Sigmoid colon (tissue), 7 donors: ENCODE data around the gene KLHL1. TPM values are rescaled to one million over a fixed set of nuclear protein-coding genes. Genes with fewer than 3 reads are reported as not detected.

ENCODE experiments used
- DNase-seq: peaks from one replicate; pipeline ENCODE4 v3.0.0-alpha.2; 2019
- H3K27ac ChIP-seq, 4 donors: fragments of 200-600 bp; sonication (generic); one replicate each; pipeline ENCODE4 v1.5.1; 2016 to 2019; ENCODE audit warnings: mild to moderate bottlenecking in 1 of 4
- H3K27me3 ChIP-seq, 3 donors: fragments of 200-600 bp; sonication (generic); one replicate each; pipeline ENCODE4 v1.5.1; 2019; ENCODE audit warnings: mild to moderate bottlenecking in 1 of 3
- H3K36me3 ChIP-seq, 4 donors: fragments of 200-600 bp; sonication (generic); one replicate each; pipeline ENCODE4 v1.5.1; 2016 to 2019
- H3K4me1 ChIP-seq, 4 donors: fragments of 200-600 bp; sonication (generic); one replicate each; pipeline ENCODE4 v1.5.1; 2017 to 2019
- H3K4me3 ChIP-seq, 4 donors: fragments of 200-600 bp; sonication (generic); one replicate each; pipeline ENCODE4 v1.5.1; 2017 to 2019; ENCODE audit warnings: mild to moderate bottlenecking in 2 of 4, moderate library complexity in 1 of 4
- H3K9me3 ChIP-seq, 4 donors: fragments of 200-600 bp in 3 of 4; sonication (generic) in 3 of 4; one replicate each; pipeline versions ENCODE4 v1.5.1 to v1.6.1; 2013 to 2019
- EP300 ChIP-seq, 4 donors: sonication (generic); formaldehyde crosslinking; IDR thresholded peaks; one replicate each; pipeline ENCODE4 v1.6.1; 2017; ENCODE audit warnings: antibody characterized with exemption in 4 of 4
- POLR2A ChIP-seq, 2 donors: fragments of 450-650 bp; IDR thresholded peaks; one replicate each; pipeline ENCODE4 v1.6.1; 2016; ENCODE audit warnings: antibody characterized with exemption in 2 of 2, mild to moderate bottlenecking in 2 of 2, moderate library complexity in 2 of 2
- POLR2AphosphoS5 ChIP-seq, 4 donors: sonication (generic); formaldehyde crosslinking; IDR thresholded peaks; one replicate each; pipeline ENCODE4 v1.6.1; 2017; ENCODE audit warnings: antibody characterized with exemption in 4 of 4
- WGBS, 2 donors: extraction: QIAGEN DNeasy Blood & Tissue Kit; methylation state at CpG; one replicate each; pipeline ENCODE4 v1.1.7; 2013; 5-methylcytosine and 5-hydroxymethylcytosine counted together
- intact Hi-C: fragments of 100-400 bp; cut with DNase I; formaldehyde crosslinking; loops from one replicate; pipeline ENCODE4 v1.15.1; 2023
- polyA plus RNA-seq, 3 donors: library from polyadenylated mRNA; stranded (reverse); fragments of 200-250 nt; gene quantifications; one replicate each; pipeline ENCODE4 v1.2.3, GENCODE V29; 2013
- total RNA-seq, 4 donors: library from RNA; depleted of rRNA; stranded (reverse); fragments of >200 nt; gene quantifications; one replicate each; pipeline ENCODE4 v1.1.0, GENCODE V29; 2016
- TF ChIP-seq, protein P1 (sequence below), 4 experiments: fragments of 450-650 bp in 3 of 4; fragments of 200-600 bp in 1 of 4; IDR thresholded peaks; one replicate each; pipeline ENCODE4 v1.5.1; 2016 to 2019; ENCODE audit warnings: antibody characterized with exemption in 4 of 4, mild to moderate bottlenecking in 3 of 4, moderate library complexity in 2 of 4
- donor health status: healthy with polysubstance abuse.
- donor health status: Bipolar disorder and iron deficiency.
- donor health status: healthy.

KLHL1 gene
- total and polyA plus RNA-seq, 7 donors = 0.10 to 0.36 (median 0.27) TPM; not detected in 4

- WGBS, 2 donors = 23 to 34% methylated on average over 2 of the region's 2 CpGs
- Histone ChIP-seq H3K36me3 (no peaks in the 10 kb centered on the region), H3K27ac (no peak overlapping the region), H3K4me3 (no peak overlapping the region), H3K4me1 (no peaks in the 10 kb centered on the region), H3K27me3 (no peaks in the 10 kb centered on the region), H3K9me3 (no peaks in the 10 kb centered on the region)
- intact Hi-C loops = no loop called here
- no peak for TF ChIP-seq EP300 (IDR thresholded peaks at IDR 0.05)
- TF ChIP-seq POLR2A (IDR thresholded peaks at IDR 0.05) = no peak
- no peak for TF ChIP-seq POLR2AphosphoS5 (IDR thresholded peaks at IDR 0.05)
- TF ChIP-seq, protein P1, sequence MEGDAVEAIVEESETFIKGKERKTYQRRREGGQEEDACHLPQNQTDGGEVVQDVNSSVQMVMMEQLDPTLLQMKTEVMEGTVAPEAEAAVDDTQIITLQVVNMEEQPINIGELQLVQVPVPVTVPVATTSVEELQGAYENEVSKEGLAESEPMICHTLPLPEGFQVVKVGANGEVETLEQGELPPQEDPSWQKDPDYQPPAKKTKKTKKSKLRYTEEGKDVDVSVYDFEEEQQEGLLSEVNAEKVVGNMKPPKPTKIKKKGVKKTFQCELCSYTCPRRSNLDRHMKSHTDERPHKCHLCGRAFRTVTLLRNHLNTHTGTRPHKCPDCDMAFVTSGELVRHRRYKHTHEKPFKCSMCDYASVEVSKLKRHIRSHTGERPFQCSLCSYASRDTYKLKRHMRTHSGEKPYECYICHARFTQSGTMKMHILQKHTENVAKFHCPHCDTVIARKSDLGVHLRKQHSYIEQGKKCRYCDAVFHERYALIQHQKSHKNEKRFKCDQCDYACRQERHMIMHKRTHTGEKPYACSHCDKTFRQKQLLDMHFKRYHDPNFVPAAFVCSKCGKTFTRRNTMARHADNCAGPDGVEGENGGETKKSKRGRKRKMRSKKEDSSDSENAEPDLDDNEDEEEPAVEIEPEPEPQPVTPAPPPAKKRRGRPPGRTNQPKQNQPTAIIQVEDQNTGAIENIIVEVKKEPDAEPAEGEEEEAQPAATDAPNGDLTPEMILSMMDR (IDR thresholded peaks at IDR 0.05) = no peak
- no peak for DNase-seq
Measured at GRCh38 chr13:69999875-70000274, 108.4 kb downstream of the KLHL1 start.

DNA sequence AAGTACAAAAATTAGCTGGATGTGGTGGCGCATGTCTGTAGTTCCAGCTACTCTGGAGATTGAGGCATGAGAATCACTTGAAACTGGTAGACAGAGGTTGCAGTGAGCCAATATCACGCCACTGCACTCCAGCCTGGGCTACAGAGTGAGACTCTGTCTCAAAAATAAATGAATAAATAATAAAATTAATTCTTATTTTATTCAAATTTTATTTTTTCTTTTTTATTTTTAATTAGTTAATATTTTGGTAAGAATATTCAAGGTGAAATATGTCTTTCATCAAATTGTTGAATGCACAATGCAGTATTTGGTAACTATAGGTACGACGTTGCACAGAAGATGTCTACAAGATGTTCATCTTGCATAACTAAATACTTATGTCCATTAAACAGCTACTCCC, 111.2 kb downstream of the KLHL1 start:
- WGBS, 2 donors = 91 to 94% methylated on average over 4 of the region's 4 CpGs
- intact Hi-C loops = no loop called here

GRCh38 chr13:69980799-69981198, 127.5 kb downstream of the KLHL1 start:
- intact Hi-C loops = no loop called here
- Histone ChIP-seq H3K4me1 (no peaks in the 10 kb centered on the region), H3K36me3 (no peaks in the 10 kb centered on the region), H3K27me3 (no peaks in the 10 kb centered on the region), H3K9me3 (no peaks in the 10 kb centered on the region), H3K27ac (no peak overlapping the region), H3K4me3 (no peak overlapping the region)
- no peak for TF ChIP-seq EP300 (IDR thresholded peaks at IDR 0.05)
- TF ChIP-seq POLR2A (IDR thresholded peaks at IDR 0.05) = no peak
- no peak for TF ChIP-seq POLR2AphosphoS5 (IDR thresholded peaks at IDR 0.05)
- TF ChIP-seq, protein P1 (IDR thresholded peaks at IDR 0.05) = no peak
- DNase-seq = no peak

More for the DNA sequence above, 111.2 kb downstream of the KLHL1 start:
- Histone ChIP-seq H3K27me3 (no peaks in the 10 kb centered on the region), H3K4me3 (no peak overlapping the region), H3K36me3 (no peaks in the 10 kb centered on the region), H3K27ac (no peak overlapping the region), H3K9me3 (no peaks in the 10 kb centered on the region), H3K4me1 (no peaks in the 10 kb centered on the region)
- TF ChIP-seq POLR2A (IDR thresholded peaks at IDR 0.05) (no peak), POLR2AphosphoS5 (IDR thresholded peaks at IDR 0.05) (no peak), EP300 (IDR thresholded peaks at IDR 0.05) (no peak)
- TF ChIP-seq, protein P1 (IDR thresholded peaks at IDR 0.05) = no peak
- DNase-seq = no peak

GRCh38 chr13:69975496-69975895, 132.8 kb downstream of the KLHL1 start:
- H3K36me3 ChIP-seq = no peaks in the 10 kb centered on the region
- H3K4me1 ChIP-seq = no peaks in the 10 kb centered on the region
- TF ChIP-seq POLR2AphosphoS5 (IDR thresholded peaks at IDR 0.05) = no peak
- TF ChIP-seq EP300 (IDR thresholded peaks at IDR 0.05) = no peak
- TF ChIP-seq, protein P1 (IDR thresholded peaks at IDR 0.05) = no peak
- no peak for TF ChIP-seq POLR2A (IDR thresholded peaks at IDR 0.05)
- no peak overlapping the region for H3K27ac ChIP-seq
- intact Hi-C loops = no loop called here
- WGBS, 2 donors = 76 to 87% methylated on average over 2 of the region's 2 CpGs
- no peak for DNase-seq
- H3K4me3 ChIP-seq = no peak overlapping the region
- no peaks in the 10 kb centered on the region for H3K27me3 ChIP-seq
- no peaks in the 10 kb centered on the region for H3K9me3 ChIP-seq

GRCh38 chr13:69970520-69970919, 137.7 kb downstream of the KLHL1 start:
- H3K27ac ChIP-seq = no peak overlapping the region
- no peaks in the 10 kb centered on the region for H3K36me3 ChIP-seq
- no peaks in the 10 kb centered on the region for H3K9me3 ChIP-seq
- DNase-seq = no peak
- 21 to 38% methylated on average over 2 of the region's 2 CpGs for WGBS, 2 donors
- H3K4me3 ChIP-seq = no peak overlapping the region
- TF ChIP-seq EP300 (IDR thresholded peaks at IDR 0.05) (no peak), POLR2AphosphoS5 (IDR thresholded peaks at IDR 0.05) (no peak)
- TF ChIP-seq, protein P1 (IDR thresholded peaks at IDR 0.05) = no peak
- no peaks in the 10 kb centered on the region for H3K27me3 ChIP-seq
- H3K4me1 ChIP-seq = no peaks in the 10 kb centered on the region
- intact Hi-C loops = no loop called here
